SU-DHL-6 (cell line): ENCODE results near the gene HLTF.

Experiments
- CTCF ChIP-seq: fragments of 200-600 bp; sonication (generic); IDR thresholded peaks from one replicate; pipeline ENCODE4 v1.5.1; 2017; ENCODE audit warnings: antibody characterized with exemption, mild to moderate bottlenecking, low read length, moderate library complexity; ENCODE audit not compliant: insufficient read depth, poor library complexity, severe bottlenecking
- EZH2phosphoT487 ChIP-seq: fragments of 200-600 bp; sonication (generic), shearing (Covaris generic); conservative IDR thresholded peaks from 2 replicates; pipeline ENCODE4 v1.6.1; 2018; ENCODE audit warnings: mild to moderate bottlenecking, antibody characterized with exemption, low read length, moderate library complexity, mixed read lengths

- peak; percentile 52 for TF ChIP-seq CTCF
- no peak for TF ChIP-seq EZH2phosphoT487
Observed at GRCh38 chr3:148991219-148992026, 94.9 kb downstream of the HLTF start, which contains the start of gene GYG1.
